Fibroblast of villous mesenchyme (primary cell): ENCODE results near the gene RPL23. TPM values are rescaled to one million over a fixed set of nuclear protein-coding genes. Genes with fewer than 3 reads are reported as not detected.
A peak's percentile ranks its signal among the peaks of the same experiment; 100 is the strongest.

Experiments
- DNase-seq: peaks from one replicate; pipeline ENCODE4 v3.0.0-alpha.2; 2010; ENCODE audit warnings: low read depth
- H3K4me3 ChIP-seq: 2 replicates; pipeline ENCODE4 v1.5.1; 2011; ENCODE audit warnings: low read depth, mild to moderate bottlenecking, low read length
- CTCF ChIP-seq: IDR thresholded peaks from 2 replicates; pipeline ENCODE4 v1.5.1; 2012; ENCODE audit warnings: low read depth, mild to moderate bottlenecking, low read length; ENCODE audit not compliant: insufficient read depth
- total RNA-seq: library from RNA; depleted of rRNA; stranded (reverse); fragments of >200 nt; gene quantifications from 2 replicates; pipeline ENCODE4 v1.2.3, GENCODE V29; 2012

The RPL23 gene
- total RNA-seq, 1 donor: 1,112 TPM

DNA sequence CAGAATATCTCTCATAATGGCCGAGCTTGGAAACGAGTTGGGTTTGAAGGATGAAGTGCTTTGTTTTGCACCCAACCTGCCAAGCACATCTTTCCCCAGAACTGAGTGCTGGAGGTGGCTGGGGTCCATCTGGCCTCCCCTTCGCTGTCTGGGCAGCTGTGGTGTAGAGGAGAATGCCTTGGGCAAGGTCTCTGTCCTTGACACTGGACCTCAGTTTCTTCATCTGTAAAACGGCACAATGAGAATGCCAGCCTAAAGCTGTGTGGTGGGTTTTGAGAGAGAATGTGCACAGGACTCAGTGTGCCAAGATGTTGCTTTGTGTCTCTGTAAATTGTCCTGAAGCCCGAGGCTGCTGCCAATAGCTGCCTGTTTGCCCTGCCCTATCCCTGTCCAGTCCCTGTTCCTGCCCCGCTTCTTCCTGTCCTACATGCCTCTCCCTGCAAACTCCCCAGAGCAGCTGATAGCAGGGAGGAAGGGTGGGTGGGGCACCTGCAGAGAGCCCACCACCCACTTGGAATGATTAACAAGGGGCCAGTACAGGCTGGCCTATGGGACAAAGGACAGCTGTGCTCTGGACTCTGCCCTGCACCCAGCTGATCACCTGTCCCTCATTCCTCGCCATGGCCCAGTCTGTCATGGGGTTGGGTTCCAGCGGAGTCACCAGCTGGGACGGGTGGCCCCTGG, 31.7 kb upstream of the RPL23 start:
- TF ChIP-seq CTCF: no peak
- DNase-seq: no peak
- no peak overlapping the region for H3K4me3 ChIP-seq

DNA sequence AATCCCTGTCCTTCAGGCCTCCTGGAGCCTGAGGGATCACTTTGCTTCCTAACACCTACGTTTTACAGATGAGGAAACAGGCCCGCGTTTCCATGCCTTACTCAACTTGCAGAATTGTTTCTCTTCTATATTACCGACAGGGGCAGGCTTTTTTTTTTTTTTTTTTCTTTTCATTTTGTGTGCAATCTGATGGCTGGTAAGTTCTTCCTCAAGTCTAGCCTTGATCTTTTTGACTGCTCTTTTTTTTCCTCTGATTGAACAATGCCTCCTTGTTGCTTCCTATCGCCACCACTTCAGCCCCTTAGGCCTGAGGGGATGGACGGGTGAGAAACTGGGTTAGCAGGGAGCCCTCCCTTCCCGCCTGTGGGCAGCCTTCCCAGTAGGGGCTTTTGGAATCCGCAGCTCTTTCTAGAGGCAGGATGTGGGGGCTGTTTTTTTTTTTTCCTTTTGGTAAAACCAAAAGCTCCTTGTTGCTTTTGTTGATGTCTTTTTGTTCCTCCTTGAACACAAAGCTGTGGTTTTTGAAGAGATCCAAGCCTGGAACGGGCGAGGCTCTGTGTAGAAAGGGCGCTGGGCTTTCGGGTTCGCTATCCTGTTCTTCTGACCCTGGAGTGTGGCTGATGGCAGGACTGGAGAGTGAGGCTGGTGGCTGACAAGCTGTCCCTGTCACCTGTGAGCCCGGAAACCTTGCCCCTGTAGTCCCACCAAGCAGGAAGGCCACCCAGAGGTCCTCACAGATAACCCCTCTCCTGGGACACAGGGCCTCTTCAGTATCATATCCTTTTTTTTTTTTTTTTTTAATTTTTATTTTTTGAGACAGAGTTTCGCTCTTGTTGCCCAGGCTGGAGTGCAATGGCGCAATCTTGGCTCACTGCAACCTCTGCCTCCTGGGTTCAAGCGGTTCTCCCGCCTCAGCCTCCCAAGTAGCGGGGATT, 30.3 kb upstream of the RPL23 start:
- peak; percentile 26 for TF ChIP-seq CTCF
- no peak for DNase-seq
- no peak overlapping the region for H3K4me3 ChIP-seq

GRCh38 chr17:38882870-38883269, 29.3 kb upstream of the RPL23 start:
- no peak for DNase-seq
- no peak overlapping the region for H3K4me3 ChIP-seq
- no peak for TF ChIP-seq CTCF

DNA sequence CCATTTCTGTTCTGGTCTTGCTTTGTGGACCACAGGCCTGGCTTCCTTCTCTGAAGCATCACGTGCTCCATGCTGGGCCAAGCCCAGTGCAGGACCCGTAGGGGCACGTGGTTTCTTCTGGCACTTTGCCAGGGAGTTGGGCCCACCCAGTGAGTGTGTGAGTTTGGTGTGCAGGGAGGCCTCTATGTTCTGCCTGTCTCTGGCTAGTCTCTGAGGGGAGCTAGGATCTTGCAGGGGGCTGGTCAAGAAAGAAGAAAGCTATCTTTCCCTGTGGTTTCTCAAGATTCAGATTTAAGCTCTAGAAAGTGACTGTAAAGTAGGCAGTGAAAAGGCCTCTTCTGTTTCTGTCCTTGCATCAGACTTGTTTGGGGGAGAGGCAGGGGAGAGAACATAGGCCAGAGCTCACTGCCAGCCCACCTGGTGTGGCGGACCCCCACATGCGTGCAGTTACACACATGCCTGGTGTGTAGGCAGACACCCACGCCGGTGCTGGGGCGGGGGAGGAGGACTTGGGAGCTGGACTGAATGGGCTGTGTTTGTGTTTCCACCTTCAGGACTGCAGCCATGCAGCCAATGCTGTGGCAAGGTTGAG, 28.2 kb upstream of the RPL23 start:
- TF ChIP-seq CTCF: no peak
- peak; percentile 95 for DNase-seq
- H3K4me3 ChIP-seq: no peak overlapping the region

DNA sequence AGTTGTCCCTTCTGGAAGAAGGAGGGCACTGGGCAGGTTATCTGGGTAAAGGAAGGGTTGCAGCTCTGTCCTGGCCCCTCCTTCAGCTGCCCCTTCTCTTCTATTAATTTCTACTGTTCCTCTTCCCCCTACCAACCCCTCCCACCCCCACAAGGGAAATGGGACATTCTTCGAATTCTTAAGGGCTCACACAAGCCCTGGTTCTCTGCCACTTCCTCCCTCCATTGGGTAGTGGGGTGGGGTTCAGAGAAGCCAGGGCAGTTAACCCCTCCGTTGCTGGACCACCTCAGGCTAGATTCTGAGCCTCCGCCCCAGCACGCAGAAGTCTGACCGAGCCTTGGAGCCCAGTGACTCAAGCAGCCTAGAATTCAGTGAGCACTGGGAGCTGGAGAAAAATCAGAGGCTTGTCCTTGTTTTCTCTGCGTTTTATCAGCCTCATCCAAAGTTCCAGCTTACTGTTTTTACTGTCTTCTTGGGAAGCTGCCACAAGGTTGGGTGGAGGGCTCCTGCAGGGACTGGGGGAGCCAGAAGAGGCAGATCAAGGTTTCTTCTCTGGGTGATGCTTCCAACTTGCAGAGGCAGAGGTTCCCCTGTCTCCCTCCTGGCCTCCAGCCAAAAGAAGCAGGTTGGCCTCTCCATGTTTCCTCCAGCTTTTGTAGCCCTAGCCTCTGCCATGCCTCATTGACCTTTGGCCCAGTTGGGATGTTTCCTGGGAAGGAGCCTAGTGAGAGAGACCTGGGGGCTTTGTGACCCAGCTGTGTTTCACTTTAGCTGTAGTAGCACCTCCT, 26.6 kb upstream of the RPL23 start:
- H3K4me3 ChIP-seq: peak overlapping the region; percentile 25
- TF ChIP-seq CTCF: no peak
- DNase-seq: peak; percentile 72

DNA sequence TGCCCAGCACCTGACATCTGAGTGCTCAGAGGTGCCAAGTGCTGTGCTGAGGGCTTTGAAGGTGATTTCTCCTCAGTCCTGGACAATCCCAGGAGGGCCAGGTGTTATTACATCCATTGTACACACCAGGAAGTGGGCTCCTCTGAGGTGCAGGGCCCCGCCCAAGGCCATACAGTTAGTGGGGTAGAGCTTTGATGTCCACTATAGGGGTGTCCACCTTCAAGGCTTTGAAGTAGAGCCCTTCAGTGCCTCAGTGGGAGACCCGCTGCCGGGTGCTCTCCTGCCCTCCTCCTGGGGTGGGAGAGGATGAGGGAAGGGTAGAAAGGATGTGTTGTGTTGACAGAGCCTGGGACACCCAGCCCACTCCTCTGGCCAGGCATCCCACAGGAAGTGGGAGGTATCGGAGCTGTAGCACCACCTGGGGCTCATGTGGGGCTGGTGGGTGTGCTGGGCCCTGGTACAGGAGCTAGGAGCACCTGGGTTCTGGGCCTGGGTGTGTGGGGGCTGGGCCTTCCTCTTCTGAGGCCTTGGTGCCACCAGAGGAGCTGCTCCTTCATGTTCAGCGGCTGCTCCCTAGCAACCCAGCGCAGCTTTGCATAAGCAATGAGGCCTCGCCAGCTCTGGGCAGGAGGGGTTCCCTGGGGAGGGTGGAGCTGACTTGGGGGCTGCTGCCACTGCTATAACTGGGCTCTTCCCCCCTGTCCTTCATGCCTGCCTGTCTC, 23.8 kb upstream of the RPL23 start:
- no peak for DNase-seq
- TF ChIP-seq CTCF: no peak
- no peak overlapping the region for H3K4me3 ChIP-seq
